ENCODE results near the gene STK40.

The STK40 gene

GRCh38 chr1:36386265-36387140 is 779 bp upstream of the STK40 start:
- TF ChIP-seq CTCF (IDR thresholded peaks at IDR 0.05; ENCODE audit: low read depth, low read length, missing control alignments): no peak
- peak; percentile 96 for DNase-seq (ENCODE audit: low read depth)

GRCh38 chr1:36384542-36385409 is 948 bp downstream of the STK40 start:
- TF ChIP-seq CTCF (IDR thresholded peaks at IDR 0.05; ENCODE audit: low read depth, low read length, missing control alignments): no peak
- DNase-seq (ENCODE audit: low read depth): no peak
- peak overlapping the region; percentile 60 for H3K4me3 ChIP-seq (ENCODE audit: low read depth, low read length)

More at GRCh38 chr1:36386265-36387140, 779 bp upstream of the STK40 start:
- peak overlapping the region; percentile 64 for H3K4me3 ChIP-seq (ENCODE audit: low read depth, low read length)

- H3K4me3 ChIP-seq (ENCODE audit: low read depth, low read length): no peak overlapping the region
- DNase-seq (ENCODE audit: low read depth): no peak
- TF ChIP-seq CTCF (IDR thresholded peaks at IDR 0.05; ENCODE audit: low read depth, low read length, missing control alignments): no peak
These were observed 2.5 kb downstream of the STK40 start for GRCh38 chr1:36383240-36383639.

GRCh38 chr1:36382669-36383068 is 3.1 kb downstream of the STK40 start:
- no peak for DNase-seq (ENCODE audit: low read depth)
- TF ChIP-seq CTCF (IDR thresholded peaks at IDR 0.05; ENCODE audit: low read depth, low read length, missing control alignments): no peak
- no peak overlapping the region for H3K4me3 ChIP-seq (ENCODE audit: low read depth, low read length)

GRCh38 chr1:36382231-36382630 is 3.5 kb downstream of the STK40 start:
- no peak overlapping the region for H3K4me3 ChIP-seq (ENCODE audit: low read depth, low read length)
- TF ChIP-seq CTCF (IDR thresholded peaks at IDR 0.05; ENCODE audit: low read depth, low read length, missing control alignments): no peak
- DNase-seq (ENCODE audit: low read depth): no peak

GRCh38 chr1:36381405-36381804 is 4.3 kb downstream of the STK40 start:
- no peak for DNase-seq (ENCODE audit: low read depth)
- no peak for TF ChIP-seq CTCF (IDR thresholded peaks at IDR 0.05; ENCODE audit: low read depth, low read length, missing control alignments)
- no peak overlapping the region for H3K4me3 ChIP-seq (ENCODE audit: low read depth, low read length)

Measured in GM12864 (cell line).